Hematopoietic multipotent progenitor cell treated with erythropoietin and hydrocortisone succinate and interleukin-3 and kit ligand, for 15 days (in vitro differentiated cells): Measurements from ENCODE around the gene PRODH.
"Not testable (repeated sequence)": the region's sequence is repeated elsewhere in the genome, so short reads cannot be mapped to it uniquely, and the experiment has no call there.

Experiments used
- DNase-seq: peaks from one replicate; pipeline ENCODE4 v3.0.0-alpha.2; 2015; ENCODE audit warnings: low spot score

Gene PRODH, protein sequence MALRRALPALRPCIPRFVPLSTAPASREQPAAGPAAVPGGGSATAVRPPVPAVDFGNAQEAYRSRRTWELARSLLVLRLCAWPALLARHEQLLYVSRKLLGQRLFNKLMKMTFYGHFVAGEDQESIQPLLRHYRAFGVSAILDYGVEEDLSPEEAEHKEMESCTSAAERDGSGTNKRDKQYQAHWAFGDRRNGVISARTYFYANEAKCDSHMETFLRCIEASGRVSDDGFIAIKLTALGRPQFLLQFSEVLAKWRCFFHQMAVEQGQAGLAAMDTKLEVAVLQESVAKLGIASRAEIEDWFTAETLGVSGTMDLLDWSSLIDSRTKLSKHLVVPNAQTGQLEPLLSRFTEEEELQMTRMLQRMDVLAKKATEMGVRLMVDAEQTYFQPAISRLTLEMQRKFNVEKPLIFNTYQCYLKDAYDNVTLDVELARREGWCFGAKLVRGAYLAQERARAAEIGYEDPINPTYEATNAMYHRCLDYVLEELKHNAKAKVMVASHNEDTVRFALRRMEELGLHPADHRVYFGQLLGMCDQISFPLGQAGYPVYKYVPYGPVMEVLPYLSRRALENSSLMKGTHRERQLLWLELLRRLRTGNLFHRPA

DNA sequence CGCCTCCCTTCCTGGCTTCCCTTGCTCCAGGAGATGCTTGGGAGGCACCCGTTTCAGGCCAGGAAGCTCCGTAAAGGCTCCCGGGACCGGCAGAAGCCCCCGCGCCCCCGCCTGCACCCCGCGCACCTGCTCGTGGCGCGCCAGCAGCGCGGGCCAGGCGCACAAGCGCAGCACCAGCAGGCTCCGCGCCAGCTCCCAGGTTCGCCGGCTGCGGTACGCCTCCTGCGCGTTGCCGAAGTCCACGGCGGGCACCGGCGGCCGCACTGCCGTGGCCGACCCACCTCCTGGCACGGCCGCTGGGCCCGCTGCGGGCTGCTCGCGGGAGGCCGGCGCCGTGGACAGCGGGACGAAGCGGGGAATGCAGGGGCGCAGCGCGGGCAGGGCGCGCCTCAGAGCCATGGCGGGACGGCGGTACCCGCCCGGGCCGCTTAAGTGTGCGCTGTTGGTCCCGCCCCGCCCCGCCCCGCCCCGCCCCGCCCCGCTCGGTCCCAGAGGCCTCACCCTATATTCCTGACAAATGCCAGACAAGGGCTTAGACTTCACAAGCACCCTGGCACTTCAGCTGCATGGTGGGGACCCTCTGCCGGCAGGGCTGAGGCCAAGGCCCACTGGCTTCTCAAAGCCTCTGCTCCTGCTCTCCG lies at the start of gene PRODH:
TSS of gene PRODH (minus strand) at position 405 of the 641 bp plus-strand sequence. CDS start at position 399, 6 bp downstream.
- no peak for DNase-seq

DNA sequence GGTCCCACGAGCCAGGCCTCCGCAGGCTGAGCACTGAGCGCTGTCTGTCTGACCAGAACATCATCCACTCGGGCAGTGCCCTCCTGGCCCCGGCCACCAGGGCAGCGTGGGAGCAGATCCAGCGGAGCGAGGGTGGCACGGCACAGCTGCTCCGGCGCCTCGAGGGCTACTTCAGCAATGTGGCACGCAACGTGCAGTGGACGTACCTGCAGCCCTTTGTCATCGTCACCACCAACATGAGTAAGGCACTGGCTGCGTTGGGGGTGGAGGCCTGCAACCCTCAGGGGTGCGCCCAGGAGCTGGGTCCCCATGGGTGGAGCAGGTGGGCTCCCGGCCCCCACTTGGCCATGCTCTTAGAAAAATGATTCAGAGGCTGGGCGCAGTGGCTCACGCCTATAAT lies 49.7 kb upstream of the PRODH start:
- no peak for DNase-seq

DNA sequence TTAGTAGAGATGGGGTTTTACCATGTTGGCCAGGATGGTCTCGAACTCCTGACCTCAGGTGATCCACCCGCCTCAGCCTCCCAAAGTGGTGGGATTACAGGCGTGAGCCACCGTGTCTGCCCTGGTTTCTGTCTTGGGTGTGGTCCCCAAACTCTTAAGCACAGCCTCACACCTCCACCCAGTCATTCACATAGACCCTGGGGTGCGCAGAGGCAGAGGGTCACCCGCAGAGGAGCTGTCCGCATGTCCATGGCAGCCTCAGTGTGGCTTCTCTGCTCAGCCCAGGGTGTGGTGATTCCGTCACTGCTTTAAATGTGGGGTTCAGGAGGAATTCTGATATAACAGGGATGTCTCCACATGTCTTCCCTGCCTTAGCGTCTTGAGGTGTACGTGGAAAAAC lies 48.5 kb upstream of the PRODH start:
- DNase-seq, result no peak

DNA sequence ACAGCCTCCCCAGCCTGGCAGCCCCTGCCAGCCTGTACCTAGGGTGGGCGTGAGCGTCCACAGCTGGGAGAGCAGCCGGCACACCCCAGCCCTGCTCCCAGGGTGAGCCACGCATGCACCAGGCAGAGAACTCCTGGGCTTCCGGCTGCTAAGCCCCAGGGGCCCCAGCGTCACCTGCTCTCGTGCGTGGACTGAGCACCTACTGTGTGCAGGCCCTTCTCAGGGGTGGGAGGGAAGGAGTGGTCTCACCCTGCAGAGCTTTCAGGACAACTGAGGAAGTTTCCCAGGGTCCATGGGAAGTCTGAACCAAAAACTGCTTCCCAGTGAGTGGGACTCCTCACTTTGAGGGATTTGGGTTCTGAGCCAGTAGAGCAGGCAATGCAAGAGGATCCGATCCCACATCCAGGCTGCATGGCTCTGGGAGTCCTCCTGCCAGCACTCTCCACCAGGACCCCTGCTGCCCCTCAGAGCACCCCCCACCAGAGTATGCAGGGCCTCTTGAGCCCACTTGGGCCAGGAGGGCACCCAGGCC lies 47.1 kb upstream of the PRODH start:
- DNase-seq, result no peak

DNA sequence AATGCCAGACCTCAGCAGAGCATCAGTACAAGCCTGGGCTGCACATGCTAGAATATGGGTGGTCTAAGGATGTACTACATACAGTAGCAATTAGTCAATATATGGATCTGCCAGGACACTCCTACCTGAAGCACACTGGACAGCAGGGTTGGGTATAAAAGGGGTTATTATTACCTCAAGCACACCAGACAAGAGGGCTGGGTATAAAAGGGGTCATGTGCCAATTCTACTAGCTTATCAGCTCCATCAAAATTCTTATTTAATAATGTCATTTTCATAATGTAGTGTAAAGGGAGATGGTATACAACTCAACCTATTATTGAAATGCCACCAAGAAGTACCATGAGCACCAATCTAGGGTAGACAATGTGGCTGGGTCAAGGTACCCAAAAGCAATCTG lies 44.7 kb upstream of the PRODH start:
- no peak for DNase-seq

DNA sequence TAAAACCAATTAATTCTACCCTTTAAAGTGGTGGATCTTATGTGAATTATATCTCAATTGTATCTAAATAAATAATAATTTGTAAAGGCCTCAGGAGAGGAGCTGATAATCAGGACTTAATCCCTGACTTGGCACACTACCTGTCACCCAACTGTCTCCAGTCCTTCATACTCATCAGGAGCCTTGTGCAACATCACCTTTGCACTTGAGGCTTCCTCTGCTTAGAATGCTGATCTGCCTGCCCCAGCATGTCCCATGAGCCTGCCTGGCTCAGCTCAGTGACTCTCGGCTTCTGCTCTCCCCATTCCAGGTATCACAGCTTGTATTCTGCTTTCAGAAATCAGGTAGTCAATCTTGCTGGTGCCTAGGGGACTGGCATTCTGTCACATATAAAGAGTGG lies 43.9 kb upstream of the PRODH start:
- no peak for DNase-seq

DNA sequence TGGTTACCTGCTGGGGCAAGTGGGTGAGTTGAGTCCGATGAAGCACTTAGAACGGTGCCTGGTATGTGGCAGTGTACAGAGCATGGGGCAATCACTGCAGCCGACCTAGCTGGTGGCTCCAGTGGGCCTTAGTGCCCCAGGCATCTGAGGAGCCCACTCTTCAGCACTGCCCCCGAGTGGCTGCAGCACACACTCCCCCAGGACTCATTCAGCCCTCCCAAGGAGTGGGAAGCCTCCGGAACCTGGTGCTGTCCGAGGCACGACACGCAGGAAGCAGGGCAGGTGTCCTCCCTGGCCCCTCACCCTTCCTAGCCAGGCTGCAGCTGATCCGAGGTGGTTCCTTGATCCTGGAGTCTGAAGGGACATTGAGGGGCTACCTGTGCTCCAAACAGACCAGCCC lies 42.4 kb upstream of the PRODH start:
- no peak for DNase-seq

DNA sequence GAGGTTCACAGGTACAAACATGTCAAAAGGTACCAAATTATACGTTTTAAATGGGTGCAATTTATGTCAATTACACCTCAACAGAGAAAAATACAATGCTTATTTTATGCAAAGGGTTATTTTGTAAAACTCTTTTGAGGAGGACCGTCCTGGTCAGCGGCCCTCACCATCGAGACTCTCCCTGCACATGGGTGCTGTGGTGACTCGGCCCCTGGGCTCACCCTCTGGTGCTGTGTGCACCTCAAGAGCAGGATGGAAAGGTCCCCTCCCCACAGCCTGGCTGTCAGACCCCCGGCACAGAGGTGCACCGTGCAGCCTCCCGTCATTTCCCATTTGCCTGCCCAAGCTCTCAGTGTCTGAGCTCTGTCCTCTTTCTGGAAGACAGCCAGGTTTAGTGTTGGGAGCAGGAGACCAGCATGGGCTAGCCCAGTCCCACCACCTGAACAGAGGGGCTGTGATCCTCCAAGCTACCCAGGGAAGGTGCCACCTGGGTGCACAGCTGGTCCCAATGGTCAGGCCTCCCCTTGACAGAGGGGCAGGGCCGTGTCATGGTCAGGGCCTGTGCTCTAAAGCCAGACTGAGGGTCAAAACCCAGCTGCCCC lies 41.8 kb upstream of the PRODH start:
- no peak for DNase-seq

DNA sequence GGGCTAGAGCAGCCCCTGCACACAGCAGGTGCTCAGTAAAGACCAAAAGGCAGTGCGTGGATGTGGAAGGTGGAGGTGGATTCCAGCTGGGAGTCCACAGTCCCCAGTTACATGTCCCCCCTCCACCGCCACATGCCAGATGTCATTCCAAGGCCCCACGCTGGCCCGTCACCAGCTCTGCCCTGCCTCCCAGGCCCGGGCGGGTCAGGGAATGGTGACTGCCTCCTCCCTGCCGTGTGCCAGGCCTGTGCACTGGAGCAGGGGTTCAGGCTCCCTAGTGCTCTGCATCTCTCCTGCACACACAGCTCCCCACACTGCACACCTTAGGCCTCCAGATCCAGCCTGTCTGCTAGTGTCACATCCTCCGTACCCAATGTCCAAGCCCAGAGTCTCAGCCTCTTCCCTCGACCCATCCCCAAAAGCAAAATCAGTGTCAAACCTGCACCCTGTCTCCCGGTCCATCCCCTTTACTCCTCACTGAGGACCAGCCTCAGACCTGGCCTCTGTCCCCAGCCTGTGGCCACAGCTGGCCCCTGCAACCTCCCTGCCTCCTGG lies 40.2 kb upstream of the PRODH start:
- no peak for DNase-seq

DNA sequence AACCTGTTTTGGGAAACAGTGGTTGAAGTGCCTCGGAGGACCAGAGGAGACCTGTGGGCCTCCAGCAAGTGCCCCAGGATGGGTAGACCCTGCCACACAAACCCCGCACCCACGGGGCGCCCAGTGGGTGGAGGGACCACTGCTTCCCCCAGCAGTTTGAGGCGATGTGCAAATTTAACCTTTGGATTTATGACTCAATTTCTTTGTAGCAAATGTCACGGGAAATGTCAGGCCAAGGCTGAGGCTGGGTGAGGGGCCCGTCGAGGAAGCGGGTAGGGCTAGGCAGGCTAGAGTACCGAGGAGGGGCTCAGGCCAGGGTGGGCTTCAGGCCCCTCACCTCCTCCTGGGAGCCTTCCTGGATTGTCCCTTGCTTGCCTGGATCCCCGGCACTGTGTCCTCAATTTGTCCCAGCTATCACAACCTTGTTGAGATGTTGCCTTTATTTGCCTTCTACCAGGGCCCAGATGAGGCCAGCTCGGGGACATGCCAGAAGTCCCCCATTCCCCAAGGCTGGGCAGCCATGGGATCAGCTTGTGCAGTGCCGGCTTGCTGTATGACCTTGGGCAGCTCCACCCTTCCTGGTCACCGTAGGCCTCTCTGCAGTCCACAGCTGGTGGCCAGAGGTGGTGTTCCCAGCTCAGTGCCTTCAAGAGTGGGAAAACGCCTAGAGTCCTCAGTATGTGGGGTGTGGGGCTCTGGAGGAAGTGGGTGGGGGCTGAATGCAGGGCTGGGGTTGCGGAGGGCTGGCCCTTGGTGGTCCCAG lies 39.5 kb upstream of the PRODH start:
- DNase-seq, result no peak

DNA sequence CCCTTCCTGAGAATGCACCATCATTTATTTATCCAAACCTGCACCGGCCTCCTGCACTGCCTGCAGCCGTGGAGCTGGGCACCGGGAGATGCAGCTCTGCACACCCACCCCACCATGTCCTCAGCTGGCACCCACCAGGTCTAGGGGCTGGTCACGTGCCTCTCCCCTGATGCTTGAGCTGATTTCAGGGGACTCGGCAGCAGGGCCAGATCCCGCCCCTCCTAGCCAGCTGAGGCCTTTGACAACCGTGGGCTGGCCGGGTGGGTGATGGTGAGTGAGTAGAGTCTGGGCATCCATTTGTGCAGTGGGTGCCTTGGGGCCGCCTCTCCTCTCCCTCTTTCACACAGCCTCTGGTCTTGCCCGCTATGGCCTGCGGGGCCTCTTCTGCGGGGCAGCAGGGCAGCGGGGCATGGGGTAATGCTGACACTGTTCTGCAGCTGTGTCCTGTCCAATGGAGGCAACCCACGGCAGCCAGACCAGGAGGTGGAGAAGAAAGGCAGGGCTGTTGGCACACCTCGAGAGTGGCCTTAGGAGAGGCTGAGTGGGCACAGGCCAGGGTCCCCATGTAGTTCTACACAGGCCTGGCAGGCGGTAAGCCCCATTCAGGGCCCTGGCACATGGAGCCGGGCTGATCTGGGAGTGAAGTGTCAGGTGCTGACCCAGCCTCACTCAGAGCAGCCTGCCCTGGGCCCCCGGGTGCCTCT lies 38.5 kb upstream of the PRODH start:
- no peak for DNase-seq

DNA sequence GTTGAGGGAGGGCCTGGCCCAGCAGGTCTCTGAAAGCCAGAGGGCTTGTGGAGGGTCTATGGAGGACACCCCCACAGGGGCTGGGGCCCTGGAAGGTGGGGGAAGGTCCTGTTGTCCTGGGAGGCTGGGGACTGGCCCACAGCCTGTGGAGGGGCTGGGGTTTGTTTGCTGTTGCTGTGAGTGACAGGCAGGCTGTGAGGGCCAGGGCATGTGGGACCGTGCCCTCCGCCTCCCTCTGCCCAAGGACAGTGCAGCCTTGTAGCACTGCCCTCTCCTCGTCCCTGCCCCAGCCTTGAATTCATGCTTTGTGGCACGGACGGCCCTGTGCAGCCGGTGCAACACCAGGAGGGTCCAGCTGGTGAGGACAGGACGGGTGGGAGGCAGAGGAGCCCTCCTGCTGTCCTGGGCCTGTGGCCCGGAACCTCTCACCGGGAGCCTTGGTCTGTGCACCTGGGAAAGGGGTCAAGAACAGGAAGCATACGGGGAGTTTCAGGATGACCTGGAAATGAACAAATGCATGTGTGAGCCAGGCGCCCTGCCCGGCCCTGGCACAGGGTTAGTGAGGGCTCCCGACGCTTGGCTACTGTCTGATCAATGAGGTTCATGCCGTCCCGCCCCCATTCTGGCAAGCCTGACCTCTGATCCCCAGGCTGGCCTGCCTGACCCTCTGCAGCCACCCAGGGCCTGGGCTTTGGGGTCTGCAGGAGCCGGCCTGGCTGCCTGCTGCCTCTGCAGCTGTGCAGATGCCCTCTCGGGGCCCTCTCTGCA lies 37.4 kb upstream of the PRODH start:
- no peak for DNase-seq

DNA sequence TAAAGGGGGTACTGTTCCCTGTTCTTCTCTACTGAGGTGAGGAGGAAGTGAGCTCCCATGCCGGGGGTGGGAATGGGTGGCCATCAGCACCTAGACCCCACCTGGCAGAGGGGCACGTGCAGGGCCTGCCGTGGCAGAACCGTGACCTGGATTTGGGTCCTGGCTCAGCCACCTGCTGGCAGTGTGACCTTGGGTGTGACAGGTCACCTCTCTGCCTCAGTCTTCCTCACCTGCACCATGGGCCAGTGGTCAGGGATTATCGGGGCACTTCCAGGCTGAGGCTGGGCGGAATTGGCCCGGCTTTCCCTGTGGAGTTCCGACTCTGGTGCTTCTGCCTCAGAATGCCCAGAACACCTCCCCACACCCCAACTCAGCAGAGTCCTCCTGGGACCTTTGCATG lies 36.5 kb upstream of the PRODH start:
- not testable (repeated sequence) for DNase-seq

DNA sequence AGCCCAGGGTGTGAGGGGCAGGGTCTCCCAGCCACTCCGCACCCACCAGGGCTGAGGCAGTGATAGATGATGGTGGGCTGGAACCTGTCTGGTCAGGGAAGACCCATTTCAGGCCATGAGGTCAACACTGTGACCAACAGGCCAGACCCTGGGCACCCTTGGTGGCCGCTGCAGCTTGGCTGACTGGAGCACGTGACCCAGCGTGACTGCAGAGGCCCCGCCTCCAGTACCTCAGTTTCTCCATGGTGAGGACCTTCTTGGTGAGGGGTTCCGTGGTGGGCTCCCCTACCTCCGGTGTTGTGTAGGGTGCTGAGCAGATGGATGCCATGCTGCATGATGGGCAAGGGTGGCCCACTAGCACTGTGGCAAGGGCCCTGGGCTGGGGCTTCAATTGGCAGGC lies 35.9 kb upstream of the PRODH start:
- DNase-seq, result not testable (repeated sequence)

DNA sequence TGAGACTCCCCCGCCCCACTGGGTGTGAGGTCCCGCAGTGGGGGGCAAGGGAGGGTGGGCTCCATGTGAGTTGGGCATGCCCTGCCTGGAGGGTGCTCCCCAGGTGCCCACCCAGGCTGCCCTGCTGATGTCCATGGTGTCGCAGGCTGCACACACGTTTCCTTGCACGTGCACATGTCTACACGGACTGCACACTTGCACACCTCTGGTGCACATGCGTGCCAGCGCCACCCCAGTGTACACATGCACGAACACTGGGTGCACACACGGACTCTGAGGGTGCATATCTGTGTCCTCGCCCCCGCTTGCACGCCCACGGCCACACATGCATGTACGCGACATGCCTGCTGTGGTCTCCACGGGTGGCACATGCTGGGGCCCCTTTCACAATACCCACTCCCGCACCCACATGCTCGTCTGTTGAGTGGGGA lies 35.2 kb upstream of the PRODH start:
- DNase-seq, result no peak

DNA sequence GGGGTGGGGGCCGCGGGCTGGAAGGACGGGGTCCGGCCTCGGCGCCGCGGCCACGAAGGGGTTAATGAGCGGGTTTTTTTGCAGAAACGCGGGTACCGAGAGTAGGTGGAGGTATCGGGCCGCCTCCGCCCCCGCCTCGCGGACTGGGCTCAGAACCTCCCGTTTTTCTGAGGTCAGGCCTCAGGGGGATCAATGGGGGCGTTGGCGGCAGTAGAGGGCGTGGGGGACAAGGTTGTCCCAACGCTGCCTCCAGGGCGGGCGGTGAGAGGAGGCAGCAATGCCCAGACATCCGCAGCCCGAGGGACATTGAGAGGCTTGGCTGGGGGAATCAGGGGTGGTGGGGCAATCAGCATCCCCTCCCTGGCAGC lies 34.8 kb upstream of the PRODH start:
- no peak for DNase-seq

DNA sequence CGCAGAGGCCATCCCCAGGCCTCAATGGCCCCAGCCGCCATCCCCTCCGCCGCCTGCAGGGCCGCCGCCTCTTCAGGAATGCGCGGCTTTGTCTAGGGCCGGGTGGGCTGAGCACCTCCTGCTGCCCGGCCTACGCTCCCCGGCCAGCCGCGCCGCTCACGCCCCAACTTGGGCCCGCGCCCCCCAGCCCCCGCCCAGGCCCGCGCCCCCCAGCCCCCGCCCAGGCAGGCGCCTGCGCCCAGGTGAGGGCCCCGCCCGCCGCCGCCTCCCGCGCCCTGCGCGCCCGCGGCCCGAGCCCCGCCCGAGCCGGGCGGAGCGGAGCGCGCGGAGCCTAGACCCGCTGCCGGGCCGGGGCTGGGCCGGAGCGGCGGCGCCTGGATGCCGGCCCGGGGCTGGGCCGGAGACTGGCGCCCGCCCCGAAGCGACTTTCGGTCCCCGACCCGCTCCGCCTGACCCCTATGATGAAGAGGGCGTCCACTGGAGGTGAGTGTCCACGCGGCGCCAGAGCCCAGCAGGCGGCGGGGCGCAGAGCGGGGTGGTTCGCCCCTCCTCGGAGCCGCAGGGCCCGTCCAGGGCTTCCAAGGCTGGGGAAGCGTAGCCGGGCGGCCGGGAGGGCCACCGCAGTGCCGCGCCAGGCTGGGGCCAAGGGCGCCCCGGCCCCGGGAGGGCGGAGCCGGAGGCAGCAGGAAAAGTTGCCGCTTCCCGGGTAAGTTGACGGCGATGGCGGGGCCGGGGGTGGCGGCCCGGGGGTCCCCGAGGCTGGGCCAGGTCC lies 34.3 kb upstream of the PRODH start:
- DNase-seq, result no peak

DNA sequence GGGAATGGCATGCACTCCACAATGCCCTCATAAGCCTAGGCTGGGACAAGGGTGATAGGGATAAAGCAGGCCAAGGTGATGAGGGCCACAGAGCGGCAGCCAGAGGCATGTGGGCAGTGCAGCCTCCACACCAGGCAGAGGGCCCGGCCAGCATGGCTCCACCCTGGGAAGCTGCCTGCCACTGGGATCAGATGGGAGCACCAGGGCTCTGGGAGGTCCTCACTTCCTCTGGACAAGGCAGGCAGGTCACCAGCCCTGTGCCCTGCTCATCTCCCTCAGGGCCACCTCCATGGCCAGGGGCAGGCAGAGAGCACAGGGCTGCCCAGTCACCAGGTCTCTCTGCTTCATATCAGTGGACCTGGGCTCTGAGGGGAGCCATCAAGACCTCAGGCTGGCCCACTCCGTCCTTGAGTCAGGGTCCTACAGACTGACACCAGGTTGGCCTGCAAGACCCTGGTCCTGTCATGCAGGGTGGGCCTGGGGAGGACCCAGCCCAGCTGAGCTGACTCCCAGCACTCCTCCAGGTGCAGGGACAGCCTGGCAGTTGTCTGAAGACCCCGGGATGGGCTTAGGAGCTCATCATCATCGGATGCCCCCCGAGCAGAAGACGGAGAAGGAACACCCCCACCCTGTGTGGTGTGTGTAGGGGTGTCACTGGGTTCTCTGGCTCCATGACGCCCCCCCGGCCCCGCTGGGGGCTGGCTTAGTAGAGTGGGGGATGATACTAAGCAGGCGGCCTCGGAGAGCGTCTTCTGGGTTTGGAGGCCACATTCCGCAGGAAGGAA lies 33.3 kb upstream of the PRODH start:
- DNase-seq, result not testable (repeated sequence)
